Esophagus squamous epithelium (tissue), 4 donors: ENCODE measurements around the gene LYRM7.

Source experiments
- CTCF ChIP-seq, 6 experiments: fragments of 450-650 bp in 4 of 6; fragments of 200-600 bp in 2 of 6; sonication (generic) in 2 of 6; IDR thresholded peaks; one replicate each; pipeline ENCODE4 v1.5.1; 2016 to 2019; ENCODE audit warnings: antibody characterized with exemption in 6 of 6, mild to moderate bottlenecking in 4 of 6, moderate library complexity in 4 of 6
- POLR2A ChIP-seq, 4 donors: fragments of 450-650 bp; IDR thresholded peaks; one replicate each; pipeline ENCODE4 v1.6.1; 2017; ENCODE audit warnings: antibody characterized with exemption in 4 of 4, mild to moderate bottlenecking in 4 of 4, moderate library complexity in 3 of 4

GRCh38 chr5:131163276-131164119 is 7.2 kb upstream of the LYRM7 start:
- TF ChIP-seq CTCF (IDR thresholded peaks at IDR 0.05) (no peak), POLR2A (IDR thresholded peaks at IDR 0.05) (no peak)
